HepG2 (cell line): Measurements from ENCODE around the gene ARL16. TPM values are rescaled to one million over a fixed set of nuclear protein-coding genes. Genes with fewer than 3 reads are reported as not detected.
A peak's percentile ranks its signal among the peaks of the same experiment; 100 is the strongest.

Source experiments
- ARID5B ChIP-seq: IDR thresholded peaks from 2 replicates; pipeline ENCODE4 v1.4.0; 2020; ENCODE audit warnings: mild to moderate bottlenecking, missing genetic modification reagents
- CSRNP1 ChIP-seq: sonication (generic); formaldehyde crosslinking; IDR thresholded peaks from 2 replicates; pipeline ENCODE4 v1.8.1; 2023; ENCODE audit warnings: mild to moderate bottlenecking, missing genetic modification reagents
- HNRNPUL1 ChIP-seq: fragments of 200-400 bp; formaldehyde crosslinking; IDR thresholded peaks from 2 replicates; pipeline ENCODE4 v1.6.1; 2017; ENCODE audit warnings: low read depth, mild to moderate bottlenecking, low read length, moderate library complexity
- MAFK ChIP-seq, 2 experiments: IDR thresholded peaks in 1 of 2; conservative IDR thresholded peaks in 1 of 2; 2 replicates each; pipeline ENCODE4 v1.6.1; 2011; ENCODE audit warnings: improper control_type of control experiment in 2 of 2, low read length in 2 of 2
- MIXL1 ChIP-seq: IDR thresholded peaks from 2 replicates; pipeline ENCODE4 v1.6.1; 2016
- NONO ChIP-seq, 2 experiments: fragments of 450-650 bp in 1 of 2; sonication (generic) in 1 of 2; formaldehyde crosslinking in 1 of 2; IDR thresholded peaks in 1 of 2; conservative IDR thresholded peaks in 1 of 2; 2 replicates each; pipeline versions ENCODE4 v1.6.1 to v1.8.0; 2017 to 2022; ENCODE audit warnings: mild to moderate bottlenecking in 1 of 2, missing genetic modification reagents in 1 of 2, moderate library complexity in 1 of 2
- SALL2 ChIP-seq: sonication (generic); formaldehyde crosslinking; IDR thresholded peaks from 2 replicates; pipeline ENCODE4 v1.8.1; 2023; ENCODE audit warnings: mild to moderate bottlenecking, missing genetic modification reagents, inconsistent platforms
- TAF15 ChIP-seq: fragments of 200-400 bp; formaldehyde crosslinking; IDR thresholded peaks from one replicate; pipeline ENCODE4 v1.6.1; 2018; ENCODE audit warnings: mild to moderate bottlenecking, low read depth, low read length; ENCODE audit not compliant: poor library complexity, severe bottlenecking
- TEF ChIP-seq: sonication (generic); formaldehyde crosslinking; IDR thresholded peaks from 2 replicates; pipeline ENCODE4 v1.5.0; 2020; ENCODE audit warnings: missing genetic modification reagents
- ZBTB7A ChIP-seq: sonication (generic); formaldehyde crosslinking; IDR thresholded peaks from 2 replicates; pipeline ENCODE4 v1.8.0; 2022; ENCODE audit warnings: mild to moderate bottlenecking, missing genetic modification reagents
- ZNF362 ChIP-seq: sonication (generic); formaldehyde crosslinking; IDR thresholded peaks from 2 replicates; pipeline ENCODE4 v1.4.0; 2020; ENCODE audit warnings: missing genetic modification reagents, mild to moderate bottlenecking, borderline replicate concordance
- ZNF598 ChIP-seq: sonication (generic); formaldehyde crosslinking; IDR thresholded peaks from 2 replicates; pipeline ENCODE4 v1.5.1; 2020; ENCODE audit warnings: mild to moderate bottlenecking, missing genetic modification reagents, borderline replicate concordance
- ZNF605 ChIP-seq: sonication (generic); formaldehyde crosslinking; IDR thresholded peaks from 2 replicates; pipeline ENCODE4 v1.8.0; 2022; ENCODE audit warnings: mild to moderate bottlenecking, missing genetic modification reagents
- ZNF749 ChIP-seq: sonication (generic); formaldehyde crosslinking; IDR thresholded peaks from 2 replicates; pipeline ENCODE4 v1.8.0; 2022; ENCODE audit warnings: mild to moderate bottlenecking, missing genetic modification reagents, moderate library complexity, borderline replicate concordance
- ZNF776 ChIP-seq: sonication (generic); formaldehyde crosslinking; IDR thresholded peaks from 2 replicates; pipeline ENCODE4 v1.4.0; 2020; ENCODE audit warnings: mild to moderate bottlenecking, missing genetic modification reagents
- polyA plus RNA-seq, 8 experiments: library from polyadenylated mRNA; depleted of rRNA in 3 of 8; stranded (reverse) in 7 of 8; unstranded in 1 of 8; fragments of >200 nt; fragmentation: Illumina TruSeq in 4 of 8; extraction: Trizol in 4 of 8; gene quantifications; 2 replicates each; pipeline versions ENCODE4 v1.2.1 to v1.2.3, GENCODE V29; 2011 to 2016; ENCODE audit warnings: low read depth in 4 of 8, missing spikeins in 1 of 8, mixed read lengths in 1 of 8; ENCODE audit not compliant: insufficient read depth in 1 of 8
- total RNA-seq, 5 experiments: library from RNA; depleted of rRNA; stranded (reverse); fragments of >200 nt; fragmentation: Illumina TruSeq; extraction: Trizol; gene quantifications; 2 replicates each; pipeline ENCODE4 v1.2.3, GENCODE V29; 2016; ENCODE audit warnings: low read depth in 1 of 5
- TF ChIP-seq, protein P1 (sequence below): sonication (generic); formaldehyde crosslinking; IDR thresholded peaks from 2 replicates; pipeline ENCODE4 v1.8.0; 2022; ENCODE audit warnings: missing genetic modification reagents, mild to moderate bottlenecking, inconsistent platforms, borderline replicate concordance

ARL16 gene
- total and polyA plus RNA-seq, 2 of the 13 experiments (the other 11 are each of a cell fraction or from before 2014, with no cell fraction given) = 20.8 to 30.8 TPM

DNA sequence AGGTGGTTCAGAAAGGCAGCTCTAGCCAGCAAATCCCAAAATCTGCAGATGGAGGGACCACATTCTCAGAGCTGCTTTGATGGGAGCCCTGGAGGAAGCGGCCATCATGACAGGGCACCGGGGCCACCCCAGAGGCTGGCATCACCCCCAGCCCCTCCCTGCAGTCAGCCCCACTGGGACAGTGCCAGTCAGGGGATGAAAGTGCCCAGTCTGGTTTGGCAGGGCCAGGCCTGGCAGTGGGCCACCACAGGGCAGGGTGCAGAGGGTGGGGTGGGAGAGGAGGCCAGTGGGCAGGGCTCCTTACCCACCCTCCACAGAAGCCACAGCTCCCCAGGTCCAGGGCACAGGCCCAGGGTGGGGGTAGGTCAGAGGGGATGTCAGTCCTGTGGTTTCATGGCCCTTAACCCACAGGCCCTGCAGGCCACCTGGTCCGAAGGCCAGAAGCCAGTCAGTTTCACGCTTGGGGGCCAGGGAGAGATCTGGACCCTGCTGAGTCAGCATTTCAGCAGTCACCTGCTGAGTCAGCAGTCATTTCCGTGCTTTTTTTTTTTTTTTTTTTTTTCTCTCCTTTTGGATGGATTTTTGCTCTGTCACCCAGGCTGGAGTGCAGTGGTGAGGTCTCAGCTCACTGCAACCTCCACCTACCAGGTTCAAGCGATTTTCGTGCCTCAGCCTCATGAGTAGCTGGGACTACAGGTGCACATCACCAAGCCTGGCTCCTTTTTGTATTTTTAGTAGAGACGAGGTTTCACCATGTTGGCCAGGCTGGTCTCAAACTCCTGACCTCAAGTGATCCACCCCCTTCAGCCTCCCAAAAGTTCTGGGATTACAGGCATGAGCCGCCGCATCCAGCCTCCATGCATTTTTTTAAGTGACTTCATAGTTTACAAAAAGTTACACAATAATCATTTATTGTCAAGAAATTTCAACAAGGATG, 38.9 kb upstream of the ARL16 start (continued):
- TF ChIP-seq CSRNP1 (0 out of 2 replicates have a peak, but pooled peaks have one; percentile 17), HNRNPUL1 (no peak), ZNF776 (CRISPR knock-in tag) (peak; percentile 67; the same call in 1 of the 2 replicates), ARID5B (CRISPR knock-in tag) (no peak), ZNF605 (CRISPR knock-in tag) (peak; percentile 81), ZNF598 (CRISPR knock-in tag) (peak; percentile 37; the same call in 1 of the 2 replicates), ZNF749 (CRISPR knock-in tag) (peak; percentile 69; the same call in 1 of the 2 replicates), TEF (CRISPR knock-in tag) (no peak), MIXL1 (no peak), MAFK (conservative IDR thresholded peaks at IDR 0.05 in 1 of 2, IDR thresholded peaks at IDR 0.05 in 1 of 2; ENCODE audit: low read length in 2 of 2) (peak; percentile 100), NONO (IDR thresholded peaks at IDR 0.05) (no peak), NONO (CRISPR knock-in tag; conservative IDR thresholded peaks at IDR 0.05) (peak; percentile 80), ZBTB7A (CRISPR knock-in tag) (0 out of 2 replicates have a peak, but pooled peaks have one; percentile 30), TAF15 (peak; percentile 67), SALL2 (CRISPR knock-in tag) (0 out of 2 replicates have a peak, but pooled peaks have one; percentile 30), ZNF362 (CRISPR knock-in tag) (peak; percentile 79; the same call in 1 of the 2 replicates)
- TF ChIP-seq, protein P1, sequence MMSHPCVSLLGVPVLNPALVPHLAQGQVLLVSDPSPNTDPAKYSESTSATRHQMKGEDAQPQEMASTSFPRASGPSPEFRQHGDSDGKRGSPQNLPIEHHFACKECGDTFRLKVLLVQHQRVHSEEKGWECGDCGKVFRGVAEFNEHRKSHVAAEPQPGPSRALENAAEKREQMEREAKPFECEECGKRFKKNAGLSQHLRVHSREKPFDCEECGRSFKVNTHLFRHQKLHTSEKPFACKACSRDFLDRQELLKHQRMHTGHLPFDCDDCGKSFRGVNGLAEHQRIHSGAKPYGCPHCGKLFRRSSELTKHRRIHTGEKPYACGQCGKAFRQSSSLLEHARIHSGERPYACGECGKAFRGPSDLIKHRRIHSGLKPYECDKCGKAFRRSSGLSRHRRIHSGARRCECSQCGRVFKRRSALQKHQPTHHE = 0 out of 2 replicates have a peak, but pooled peaks have one; percentile 24
